Keratinocyte (primary cell): ENCODE results near the gene MTERF4. TPM values are rescaled to one million over a fixed set of nuclear protein-coding genes. Genes with fewer than 3 reads are reported as not detected.

Experiments used
- DNase-seq: peaks from one replicate; pipeline ENCODE4 v3.0.0-alpha.2; 2011; ENCODE audit warnings: low read depth, missing footprints, low spot score
- FAIRE-seq: peaks from 2 replicates; lab custom pipeline; 2011; peaks lifted over from hg19 to GRCh38; lab: Jason Lieb, UNC
- H2AFZ ChIP-seq: 2 replicates; pipeline ENCODE4 v1.6.0; 2012; ENCODE audit warnings: low read length, control low read depth, inconsistent platforms; ENCODE audit not compliant: control insufficient read depth
- H3K27ac ChIP-seq: 2 replicates; pipeline ENCODE4 v1.5.1; 2011; ENCODE audit warnings: low read length; ENCODE audit not compliant: control insufficient read depth, insufficient read depth
- H3K27me3 ChIP-seq: 3 replicates; pipeline ENCODE4 v1.6.0; 2011; ENCODE audit warnings: low read length; ENCODE audit not compliant: control insufficient read depth, insufficient read depth; ENCODE audit errors: extremely low read depth
- H3K36me3 ChIP-seq, 2 experiments: 2 replicates in 1 of 2; 3 replicates in 1 of 2; pipeline ENCODE4 v1.5.1; 2011; ENCODE audit warnings: low read length in 2 of 2, mild to moderate bottlenecking in 1 of 2; ENCODE audit not compliant: control insufficient read depth in 2 of 2, insufficient read depth in 2 of 2; ENCODE audit errors: extremely low read depth in 1 of 2
- H3K4me1 ChIP-seq: 3 replicates; pipeline ENCODE4 v1.5.1; 2011; ENCODE audit warnings: low read length; ENCODE audit not compliant: control insufficient read depth, insufficient read depth; ENCODE audit errors: extremely low read depth
- H3K4me2 ChIP-seq: 3 replicates; pipeline ENCODE4 v1.6.0; 2011; ENCODE audit warnings: low read depth, low read length; ENCODE audit not compliant: control insufficient read depth, insufficient read depth; ENCODE audit errors: extremely low read depth
- H3K4me3 ChIP-seq, 3 experiments: fragments of 200-600 bp in 1 of 3; sonication (generic) in 1 of 3; 2 replicates in 2 of 3; 3 replicates in 1 of 3; pipeline ENCODE4 v1.5.1; 2011 to 2016; ENCODE audit warnings: low read length in 3 of 3, mild to moderate bottlenecking in 3 of 3, control low read depth in 2 of 3, inconsistent platforms in 1 of 3, low read depth in 1 of 3, mixed read lengths in 1 of 3, mixed run types in 1 of 3, moderate library complexity in 1 of 3; ENCODE audit not compliant: control insufficient read depth in 2 of 3, insufficient read depth in 2 of 3; ENCODE audit errors: extremely low read depth in 1 of 3
- H3K79me2 ChIP-seq: 2 replicates; pipeline ENCODE4 v1.6.0; 2012; ENCODE audit warnings: low read length; ENCODE audit not compliant: control insufficient read depth, insufficient read depth
- H3K9ac ChIP-seq: 3 replicates; pipeline ENCODE4 v1.6.0; 2011; ENCODE audit warnings: low read length; ENCODE audit not compliant: control insufficient read depth, insufficient read depth; ENCODE audit errors: extremely low read depth
- H3K9me1 ChIP-seq: 3 replicates; pipeline ENCODE4 v1.6.0; 2011; ENCODE audit warnings: low read length; ENCODE audit not compliant: control insufficient read depth, insufficient read depth; ENCODE audit errors: extremely low read depth
- H3K9me3 ChIP-seq: 2 replicates; pipeline ENCODE4 v1.5.1; 2012; ENCODE audit warnings: low read depth, low read length; ENCODE audit not compliant: control insufficient read depth
- H4K20me1 ChIP-seq: 3 replicates; pipeline ENCODE4 v1.6.0; 2011; ENCODE audit warnings: low read length; ENCODE audit not compliant: control insufficient read depth, insufficient read depth; ENCODE audit errors: extremely low read depth
- CTCF ChIP-seq, 3 experiments: IDR thresholded peaks in 1 of 3; conservative IDR thresholded peaks in 1 of 3; optimal IDR thresholded peaks in 1 of 3; 2 replicates in 2 of 3; 3 replicates in 1 of 3; pipeline versions ENCODE3 to v1.5.1; 2011; ENCODE audit warnings: low read length in 3 of 3, mild to moderate bottlenecking in 3 of 3, moderate library complexity in 2 of 3, control low read depth in 1 of 3, inconsistent platforms in 1 of 3; ENCODE audit not compliant: insufficient read depth in 2 of 3; ENCODE audit errors: extremely low read depth in 1 of 3
- EZH2 ChIP-seq: IDR thresholded peaks from one replicate; pipeline ENCODE4 v1.6.1; 2012; ENCODE audit warnings: inconsistent platforms, mild to moderate bottlenecking, low read length, moderate library complexity
- dilution Hi-C: fragments of 300-500 bp; cut with MboI; formaldehyde crosslinking; loops from one replicate; pipeline ENCODE4 v1.7.0; 2020; ENCODE audit warnings: low sequenced_read_pairs; ENCODE audit not compliant: extremely low pct_ligation_motif_present
- polyA plus RNA-seq, 5 experiments: library from polyadenylated mRNA; depleted of rRNA in 3 of 5; stranded (reverse) in 3 of 5; stranded (forward) in 1 of 5; unstranded in 1 of 5; fragments of >200 nt; gene quantifications; 1 replicate in 1 of 5; 2 replicates in 3 of 5; 3 replicates in 1 of 5; pipeline versions ENCODE4 v1.2.1 to v1.2.3, GENCODE V29; 2011 to 2012; ENCODE audit warnings: missing spikeins in 2 of 5, low read depth in 1 of 5, low replicate concordance in 1 of 5

The MTERF4 gene
- polyA plus RNA-seq, 1 donor (not counting 4 experiments of a cell fraction or from before 2014, with no cell fraction given): 28.5 TPM

GRCh38 chr2:241067501-241068135, 34.5 kb downstream of the MTERF4 start:
- dilution Hi-C loops: no loop called here
- Histone ChIP-seq H3K4me1 (peaks cover 9% of the 10 kb centered on the region), H3K9ac (no peak overlapping the region), H3K9me1 (no peaks in the 10 kb centered on the region), H4K20me1 (no peaks in the 10 kb centered on the region), H3K4me2 (no peak overlapping the region), H3K4me3 (no peak overlapping the region), H2AFZ (no peak overlapping the region), H3K9me3 (no peaks in the 10 kb centered on the region), H3K27ac (no peak overlapping the region), H3K27me3 (peaks cover 7% of the 10 kb centered on the region), H3K79me2 (no peaks in the 10 kb centered on the region), H3K36me3 (no peaks in the 10 kb centered on the region)
- DNase-seq (no peak), FAIRE-seq (no peak)
- TF ChIP-seq EZH2: no peak
- no peak for TF ChIP-seq CTCF (optimal IDR thresholded peaks at IDR 0.05 in 1 of 3, IDR thresholded peaks at IDR 0.05 in 1 of 3, conservative IDR thresholded peaks at IDR 0.05 in 1 of 3; ENCODE audit: extremely low read depth in 1 of 3, insufficient read depth in 2 of 3, low read length in 3 of 3)

GRCh38 chr2:241066893-241067341, 35.2 kb downstream of the MTERF4 start:
- no peaks in the 10 kb centered on the region for H3K79me2 ChIP-seq
- H3K27me3 ChIP-seq: peaks cover 7% of the 10 kb centered on the region
- FAIRE-seq (no peak), DNase-seq (no peak)
- H2AFZ ChIP-seq: no peak overlapping the region
- peak in 1 of 3 experiments; percentile 2 for TF ChIP-seq CTCF (optimal IDR thresholded peaks at IDR 0.05 in 1 of 3, IDR thresholded peaks at IDR 0.05 in 1 of 3, conservative IDR thresholded peaks at IDR 0.05 in 1 of 3; ENCODE audit: extremely low read depth in 1 of 3, insufficient read depth in 2 of 3, low read length in 3 of 3)
- TF ChIP-seq EZH2: no peak
- H3K36me3 ChIP-seq: no peaks in the 10 kb centered on the region
- no peaks in the 10 kb centered on the region for H3K9me1 ChIP-seq
- no peaks in the 10 kb centered on the region for H4K20me1 ChIP-seq
- H3K9me3 ChIP-seq: no peaks in the 10 kb centered on the region
- peaks cover 16% of the 10 kb centered on the region for H3K4me1 ChIP-seq
- no peak overlapping the region for H3K4me3 ChIP-seq
- H3K4me2 ChIP-seq: no peak overlapping the region
- H3K27ac ChIP-seq: no peak overlapping the region
- no peak overlapping the region for H3K9ac ChIP-seq
- dilution Hi-C loops: no loop called here
